ENCODE data around the gene MDH1. TPM values are rescaled to one million over a fixed set of nuclear protein-coding genes. Genes with fewer than 3 reads are reported as not detected.

MDH1 gene
- polyA plus RNA-seq, 1 donor from 2014 or later: 511 TPM

- Histone ChIP-seq H3F3A (ENCODE audit: insufficient read depth, low read length, poor library complexity, severe bottlenecking) (no peaks in the 10 kb centered on the region), H3K9me3 (ENCODE audit: low read length) (no peaks in the 10 kb centered on the region), H3K27ac (ENCODE audit: low read length) (no peak overlapping the region), H3K9me2 (ENCODE audit: insufficient read depth, low read length) (no peaks in the 10 kb centered on the region), H2AFZ (ENCODE audit: low read depth, low read length) (no peak overlapping the region), H3K36me3 (ENCODE audit: insufficient read depth, low read length) (no peaks in the 10 kb centered on the region), H4K20me1 (ENCODE audit: insufficient read depth) (no peaks in the 10 kb centered on the region), H3K27me3 (ENCODE audit: insufficient read depth, low read depth, low read length) (no peaks in the 10 kb centered on the region), H3K9ac (ENCODE audit: low read length) (no peak overlapping the region), H3K4me2 (ENCODE audit: low read length) (no peak overlapping the region), H3K79me2 (replicated peaks; ENCODE audit: insufficient read depth, low read length) (no peaks in the 10 kb centered on the region), H3K4me3 (ENCODE audit: low read length) (no peak overlapping the region)
- TF ChIP-seq REST (IDR thresholded peaks at IDR 0.05; ENCODE audit: borderline replicate concordance) (no peak), EP300 (conservative IDR thresholded peaks at IDR 0.05; ENCODE audit: poor library complexity, severe bottlenecking) (no peak), POLR2AphosphoS5 (IDR thresholded peaks at IDR 0.05) (no peak), MXI1 (conservative IDR thresholded peaks at IDR 0.05; ENCODE audit: poor library complexity, severe bottlenecking) (no peak), CTCF (IDR thresholded peaks at IDR 0.05; ENCODE audit: poor library complexity, severe bottlenecking) (no peak), RAD21 (conservative IDR thresholded peaks at IDR 0.05) (no peak)
These were observed 21.8 kb downstream of the MDH1 start for GRCh38 chr2:63610525-63610924.

GRCh38 chr2:63613391-63613901, 24.7 kb downstream of the MDH1 start:
- no peaks in the 10 kb centered on the region for H3K79me2 ChIP-seq (replicated peaks; ENCODE audit: insufficient read depth, low read length)
- H3K9me3 ChIP-seq (ENCODE audit: low read length): no peaks in the 10 kb centered on the region
- H3K9ac ChIP-seq (ENCODE audit: low read length): no peak overlapping the region
- no peak overlapping the region for H3K27ac ChIP-seq (ENCODE audit: low read length)
- no peaks in the 10 kb centered on the region for H3K9me2 ChIP-seq (ENCODE audit: insufficient read depth, low read length)
- H2AFZ ChIP-seq (ENCODE audit: low read depth, low read length): no peak overlapping the region
- no peak overlapping the region for H3K4me2 ChIP-seq (ENCODE audit: low read length)
- H4K20me1 ChIP-seq (ENCODE audit: insufficient read depth): no peaks in the 10 kb centered on the region
- TF ChIP-seq EZH2 (IDR thresholded peaks at IDR 0.05; ENCODE audit: borderline replicate concordance, insufficient read depth, low read length, poor library complexity, severe bottlenecking) (no peak), CTCF (IDR thresholded peaks at IDR 0.05; ENCODE audit: poor library complexity, severe bottlenecking) (no peak), MXI1 (conservative IDR thresholded peaks at IDR 0.05; ENCODE audit: poor library complexity, severe bottlenecking) (no peak), REST (IDR thresholded peaks at IDR 0.05; ENCODE audit: borderline replicate concordance) (no peak), POLR2AphosphoS5 (IDR thresholded peaks at IDR 0.05) (no peak), TAF1 (IDR thresholded peaks at IDR 0.05; ENCODE audit: low read depth) (no peak), RAD21 (conservative IDR thresholded peaks at IDR 0.05) (no peak), EP300 (conservative IDR thresholded peaks at IDR 0.05; ENCODE audit: poor library complexity, severe bottlenecking) (no peak), SMC3 (conservative IDR thresholded peaks at IDR 0.05; ENCODE audit: poor library complexity) (no peak)
- no peaks in the 10 kb centered on the region for H3K36me3 ChIP-seq (ENCODE audit: insufficient read depth, low read length)
- no peak overlapping the region for H3K4me3 ChIP-seq (ENCODE audit: low read length)
- no peaks in the 10 kb centered on the region for H3F3A ChIP-seq (ENCODE audit: insufficient read depth, low read length, poor library complexity, severe bottlenecking)
- H3K27me3 ChIP-seq (ENCODE audit: insufficient read depth, low read depth, low read length): no peaks in the 10 kb centered on the region
